ENCODE results near the gene SH2D6.

- no peak for TF ChIP-seq ZFX (IDR thresholded peaks at IDR 0.05; ENCODE audit: borderline replicate concordance)
- no peak for TF ChIP-seq CTCF (IDR thresholded peaks at IDR 0.05)
These were observed 41.3 kb downstream of the SH2D6 start for GRCh38 chr2:85459771-85460170.

All from 22Rv1 (cell line).